ENCODE measurements around the gene RAB35. TPM values are rescaled to one million over a fixed set of nuclear protein-coding genes. Genes with fewer than 3 reads are reported as not detected.

Gene RAB35
- total and polyA plus RNA-seq, 9 donors, result 14.1 to 48.5 (median 39.3) TPM

GRCh38 chr12:120092551-120093335, 23.8 kb downstream of the RAB35 start:
- Histone ChIP-seq H3K4me3 (no peak overlapping the region), H3K36me3 (no peaks in the 10 kb centered on the region), H3K4me1 (ENCODE audit: insufficient read depth) (no peaks in the 10 kb centered on the region), H3K27me3 (no peaks in the 10 kb centered on the region), H3K27ac (no peak overlapping the region), H3K9me3 (no peaks in the 10 kb centered on the region)
- intact Hi-C loops (cut with DNase I), result no loop called here
- WGBS, 3 donors, result 81 to 83% (median 82%) methylated on average over 23 of the region's 23 CpGs
- TF ChIP-seq CTCF (IDR thresholded peaks at IDR 0.05), result no peak
- TF ChIP-seq POLR2A (IDR thresholded peaks at IDR 0.05), result no peak
- no peak for TF ChIP-seq EP300 (IDR thresholded peaks at IDR 0.05)
- no peak for DNase-seq

GRCh38 chr12:120091371-120092090, 25.0 kb downstream of the RAB35 start:
- 71 to 74% (median 72%) methylated on average over 12 of the region's 12 CpGs for WGBS, 3 donors
- Histone ChIP-seq H3K36me3 (no peaks in the 10 kb centered on the region), H3K27ac (no peak overlapping the region), H3K27me3 (no peaks in the 10 kb centered on the region), H3K4me3 (no peak overlapping the region), H3K9me3 (no peaks in the 10 kb centered on the region), H3K4me1 (ENCODE audit: insufficient read depth) (peaks cover 2% of the 10 kb centered on the region)
- TF ChIP-seq EP300 (IDR thresholded peaks at IDR 0.05), result no peak
- intact Hi-C loops (cut with DNase I), result no loop called here
- no peak for DNase-seq

- Histone ChIP-seq H3K4me1 (ENCODE audit: insufficient read depth) (peaks cover 2% of the 10 kb centered on the region), H3K9me3 (no peaks in the 10 kb centered on the region), H3K36me3 (no peaks in the 10 kb centered on the region), H3K27me3 (no peaks in the 10 kb centered on the region), H3K27ac (no peak overlapping the region), H3K4me3 (no peak overlapping the region)
- WGBS, 3 donors, result 77 to 86% (median 85%) methylated on average over 19 of the region's 19 CpGs
- peak in 1 of 5 donors; percentile 29 for DNase-seq
- intact Hi-C loops (cut with DNase I), result no loop called here
- no peak for TF ChIP-seq EP300 (IDR thresholded peaks at IDR 0.05)
Observed at GRCh38 chr12:120090626-120091295, 25.8 kb downstream of the RAB35 start.

GRCh38 chr12:120090206-120090605, 26.3 kb downstream of the RAB35 start:
- no peaks in the 10 kb centered on the region for H3K36me3 ChIP-seq
- H3K9me3 ChIP-seq, result no peaks in the 10 kb centered on the region
- intact Hi-C loops (cut with DNase I), result no loop called here
- 63 to 85% (median 69%) methylated on average over 3 of the region's 3 CpGs for WGBS, 3 donors
- no peak for DNase-seq
- peaks cover 2% of the 10 kb centered on the region for H3K4me1 ChIP-seq (ENCODE audit: insufficient read depth)
- H3K27me3 ChIP-seq, result no peaks in the 10 kb centered on the region
- H3K27ac ChIP-seq, result no peak overlapping the region
- TF ChIP-seq CTCF (IDR thresholded peaks at IDR 0.05), result no peak
- no peak for TF ChIP-seq POLR2A (IDR thresholded peaks at IDR 0.05)
- no peak for TF ChIP-seq EP300 (IDR thresholded peaks at IDR 0.05)
- no peak overlapping the region for H3K4me3 ChIP-seq

GRCh38 chr12:120089796-120090195, 26.8 kb downstream of the RAB35 start:
- no peaks in the 10 kb centered on the region for H3K27me3 ChIP-seq
- no peak for TF ChIP-seq EP300 (IDR thresholded peaks at IDR 0.05)
- no peak for TF ChIP-seq POLR2A (IDR thresholded peaks at IDR 0.05)
- no peak for TF ChIP-seq CTCF (IDR thresholded peaks at IDR 0.05)
- no peak overlapping the region for H3K27ac ChIP-seq
- DNase-seq, result peak in 1 of 5 donors; percentile 20
- peaks cover 2% of the 10 kb centered on the region for H3K4me1 ChIP-seq (ENCODE audit: insufficient read depth)
- no peak overlapping the region for H3K4me3 ChIP-seq
- intact Hi-C loops (cut with DNase I), result no loop called here
- H3K36me3 ChIP-seq, result no peaks in the 10 kb centered on the region
- 41 to 63% (median 45%) methylated on average over 2 of the region's 2 CpGs for WGBS, 3 donors
- H3K9me3 ChIP-seq, result no peaks in the 10 kb centered on the region

Measured in ovary (tissue), 9 donors.